IPS-20b (cell line): Measurements from ENCODE around the gene PLCD3.
"Not testable (repeated sequence)": the region's sequence is repeated elsewhere in the genome, so short reads cannot be mapped to it uniquely, and the experiment has no call there.

Experiments used
- H3K27ac ChIP-seq: one replicate; pipeline ENCODE4 v1.5.1; 2013; ENCODE audit warnings: low read length
- H3K27me3 ChIP-seq: 2 replicates; pipeline ENCODE4 v1.6.1; 2013; ENCODE audit warnings: mild to moderate bottlenecking, low read length, inconsistent platforms; ENCODE audit not compliant: insufficient read depth
- H3K36me3 ChIP-seq: 2 replicates; pipeline ENCODE4 v1.6.1; 2013; ENCODE audit warnings: low read depth, mild to moderate bottlenecking, inconsistent platforms, low read length, moderate library complexity; ENCODE audit not compliant: insufficient read depth
- H3K4me1 ChIP-seq: 2 replicates; pipeline ENCODE4 v1.6.1; 2013; ENCODE audit warnings: mild to moderate bottlenecking, control low read depth, inconsistent platforms, low read length, moderate library complexity; ENCODE audit not compliant: insufficient read depth
- H3K4me3 ChIP-seq: 2 replicates; pipeline ENCODE4 v1.5.1; 2013; ENCODE audit warnings: mild to moderate bottlenecking, low read length, inconsistent platforms
- H3K9ac ChIP-seq: 2 replicates; pipeline ENCODE4 v1.6.1; 2013; ENCODE audit warnings: low read depth, mild to moderate bottlenecking, inconsistent platforms, low read length, moderate library complexity
- H3K9me3 ChIP-seq: 2 replicates; pipeline ENCODE4 v1.6.1; 2013; ENCODE audit warnings: mild to moderate bottlenecking, low read depth, low read length, inconsistent platforms; ENCODE audit not compliant: insufficient read depth

PLCD3 gene

DNA sequence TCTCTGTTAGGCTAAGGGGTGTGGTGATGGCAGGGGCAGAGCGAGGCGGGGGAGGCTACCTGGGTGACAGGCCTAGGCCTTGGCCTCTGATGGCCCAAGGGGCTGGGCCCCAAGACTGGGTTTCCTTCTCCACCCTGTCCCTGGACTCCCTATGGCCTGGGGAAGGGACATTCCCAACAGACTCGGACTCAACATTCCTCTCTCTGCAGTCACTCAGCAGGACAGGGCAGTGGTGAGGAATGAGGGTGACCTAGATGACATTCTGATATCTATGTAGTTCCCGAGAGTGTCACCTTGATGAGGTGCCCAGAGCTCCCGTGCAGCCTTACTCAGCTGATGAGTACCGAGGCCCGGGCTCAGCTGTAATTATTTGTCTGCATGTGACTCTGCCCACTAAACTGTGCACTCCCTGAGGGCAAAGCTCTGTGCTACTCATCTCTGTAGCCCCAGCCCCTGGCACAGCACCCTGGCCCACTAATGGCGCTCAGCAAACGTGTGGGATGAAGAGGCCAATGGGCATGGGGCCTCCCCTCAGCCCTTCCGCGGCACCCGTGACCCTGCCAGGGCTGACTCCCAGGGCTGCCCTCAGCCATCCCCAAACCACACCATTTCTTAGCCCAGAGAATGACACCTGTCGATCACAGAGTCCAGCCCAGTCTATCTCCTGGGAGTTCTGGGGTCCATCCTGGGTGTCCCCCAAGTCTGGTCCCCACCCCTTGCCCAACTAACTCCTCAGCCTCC lies 2.2 kb downstream of the PLCD3 start:
- no peaks in the 10 kb centered on the region for H3K36me3 ChIP-seq
- no peak overlapping the region for H3K4me3 ChIP-seq
- H3K4me1 ChIP-seq: no peaks in the 10 kb centered on the region
- H3K9ac ChIP-seq: no peak overlapping the region
- no peaks in the 10 kb centered on the region for H3K9me3 ChIP-seq
- peaks cover 6% of the 10 kb centered on the region; the same call in 1 of the 2 replicates for H3K27me3 ChIP-seq
- no peak overlapping the region for H3K27ac ChIP-seq

DNA sequence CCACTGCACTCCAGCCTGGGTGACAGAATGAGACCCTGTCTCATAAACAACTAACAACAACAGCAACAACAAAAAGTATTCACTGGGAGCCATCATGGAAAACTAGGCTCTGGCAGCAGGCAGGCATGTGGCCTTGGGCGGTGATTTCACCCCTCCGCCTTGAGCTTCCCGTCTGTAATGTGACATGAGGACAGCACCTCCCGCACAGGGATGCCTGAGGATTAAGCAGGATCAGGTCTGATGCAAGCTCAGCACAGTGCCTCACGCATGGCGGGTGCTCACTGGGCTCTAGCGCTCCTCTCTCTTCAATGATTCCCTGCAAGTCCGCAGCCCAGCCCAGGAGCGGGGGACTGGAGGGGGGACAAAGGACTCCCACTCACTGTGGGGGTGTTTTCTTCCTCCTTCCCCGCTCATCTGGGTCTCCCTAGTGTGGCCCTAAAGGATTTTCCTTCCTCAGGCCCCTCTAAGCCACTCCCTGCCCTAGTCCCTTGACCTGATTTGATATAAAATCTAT lies 2.8 kb downstream of the PLCD3 start:
- Histone ChIP-seq H3K27me3 (peaks cover 6% of the 10 kb centered on the region; the same call in 1 of the 2 replicates), H3K36me3 (no peaks in the 10 kb centered on the region), H3K9ac (no peak overlapping the region), H3K27ac (no peak overlapping the region), H3K9me3 (no peaks in the 10 kb centered on the region), H3K4me1 (no peaks in the 10 kb centered on the region), H3K4me3 (no peak overlapping the region)

DNA sequence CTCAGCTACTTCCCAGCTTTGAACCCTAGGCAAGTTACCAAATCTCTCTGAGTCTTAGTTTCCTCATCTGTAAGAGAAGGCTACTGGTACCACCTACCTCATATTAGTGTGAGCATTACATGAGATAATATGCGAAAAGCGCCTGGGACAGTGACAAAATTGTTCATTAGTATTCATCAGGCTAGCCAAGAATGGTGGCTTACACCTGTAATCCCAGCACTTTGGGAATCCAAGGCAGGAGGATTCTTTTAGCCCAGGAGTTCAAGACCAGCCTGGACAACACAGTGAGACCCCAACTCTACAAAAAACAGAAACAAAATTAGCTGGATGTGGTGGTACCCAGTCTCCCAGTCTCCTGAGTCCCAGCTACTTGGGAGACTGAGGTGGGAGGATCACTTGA lies 3.3 kb downstream of the PLCD3 start:
- no peaks in the 10 kb centered on the region for H3K9me3 ChIP-seq
- no peak overlapping the region for H3K4me3 ChIP-seq
- H3K36me3 ChIP-seq: no peaks in the 10 kb centered on the region
- H3K4me1 ChIP-seq: no peaks in the 10 kb centered on the region
- peaks cover 6% of the 10 kb centered on the region; the same call in 1 of the 2 replicates for H3K27me3 ChIP-seq
- no peak overlapping the region for H3K9ac ChIP-seq
- no peak overlapping the region for H3K27ac ChIP-seq

DNA sequence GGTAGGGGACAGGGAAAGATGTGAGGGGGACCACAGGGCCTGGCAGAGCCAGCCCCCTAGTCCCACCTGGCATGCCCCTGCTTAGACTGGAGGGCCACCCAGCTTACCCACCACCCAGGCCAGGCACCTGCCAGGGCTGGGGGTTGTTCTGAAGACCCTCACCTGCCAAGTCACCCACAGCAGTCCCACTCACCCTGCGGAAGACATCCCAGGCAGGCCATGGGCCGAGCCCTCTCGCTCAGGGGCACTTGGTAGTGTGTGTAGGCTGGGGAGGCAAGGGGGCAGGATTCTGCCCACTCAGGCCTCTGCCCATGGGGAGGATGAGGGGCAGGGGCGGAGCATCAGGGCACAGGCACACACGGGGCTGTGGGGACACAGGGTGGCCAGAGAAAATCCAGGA lies 4.0 kb downstream of the PLCD3 start:
- Histone ChIP-seq H3K27me3 (peaks cover 6% of the 10 kb centered on the region; the same call in 1 of the 2 replicates), H3K4me3 (no peak overlapping the region), H3K9me3 (no peaks in the 10 kb centered on the region), H3K4me1 (no peaks in the 10 kb centered on the region), H3K36me3 (no peaks in the 10 kb centered on the region), H3K9ac (no peak overlapping the region), H3K27ac (no peak overlapping the region)

DNA sequence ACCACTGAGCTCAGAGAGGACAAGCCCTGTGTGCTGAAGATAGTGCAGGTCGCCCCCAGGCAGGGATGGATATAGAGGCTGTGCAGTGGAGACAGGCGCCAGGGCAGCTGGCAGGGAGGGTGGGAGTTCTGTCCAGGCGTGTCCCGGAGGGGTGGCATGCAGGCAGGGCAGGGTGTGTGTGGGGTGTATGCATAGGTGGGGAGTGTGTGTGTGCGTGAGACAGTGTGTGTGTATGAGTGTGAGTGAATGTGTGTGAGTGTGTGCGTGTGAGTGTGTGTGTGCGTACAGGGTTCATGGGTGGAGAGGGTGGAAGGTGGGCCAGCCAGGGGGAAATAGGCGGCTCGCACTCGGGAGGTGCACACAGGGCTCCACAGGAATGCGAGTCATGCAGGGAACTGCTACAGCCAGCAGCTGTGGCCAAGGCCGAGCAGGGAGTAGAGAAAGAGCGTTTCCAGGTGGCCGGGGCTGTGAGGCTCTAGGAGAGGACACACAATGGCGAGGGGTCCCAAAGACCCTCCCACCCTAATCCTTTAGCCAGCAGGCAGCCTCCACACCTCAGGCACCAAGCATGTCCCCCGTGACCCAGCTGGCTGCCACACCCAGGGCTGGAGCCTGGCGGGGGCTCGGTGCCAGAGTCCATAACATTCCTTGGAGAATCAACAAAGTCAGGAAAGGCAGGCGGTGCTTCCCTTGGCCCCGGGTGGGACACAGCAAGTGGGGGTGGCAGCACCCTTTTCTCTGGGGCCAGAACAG lies 4.6 kb downstream of the PLCD3 start:
- Histone ChIP-seq H3K9ac (no peak overlapping the region), H3K4me3 (no peak overlapping the region), H3K9me3 (no peaks in the 10 kb centered on the region), H3K27me3 (peaks cover 6% of the 10 kb centered on the region; the same call in 1 of the 2 replicates), H3K27ac (no peak overlapping the region), H3K4me1 (no peaks in the 10 kb centered on the region), H3K36me3 (no peaks in the 10 kb centered on the region)

DNA sequence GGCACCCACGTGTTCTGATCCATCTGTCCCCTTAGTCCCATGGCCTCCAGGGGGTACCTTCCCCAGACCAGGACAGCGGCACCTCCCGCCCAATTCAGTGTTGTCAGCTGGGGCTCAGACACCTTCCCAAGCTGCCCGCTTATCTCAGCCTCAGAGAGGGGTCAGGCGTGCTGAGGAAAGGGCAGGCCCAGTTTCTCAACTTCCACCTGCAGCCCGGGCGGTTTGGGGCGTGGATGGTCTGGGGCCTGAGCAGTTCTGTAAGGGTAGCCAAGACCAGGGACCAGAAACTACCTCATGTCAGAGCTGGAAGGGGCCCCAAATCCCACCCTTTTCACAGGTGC lies 5.1 kb downstream of the PLCD3 start:
- H3K9me3 ChIP-seq: no peaks in the 10 kb centered on the region

DNA sequence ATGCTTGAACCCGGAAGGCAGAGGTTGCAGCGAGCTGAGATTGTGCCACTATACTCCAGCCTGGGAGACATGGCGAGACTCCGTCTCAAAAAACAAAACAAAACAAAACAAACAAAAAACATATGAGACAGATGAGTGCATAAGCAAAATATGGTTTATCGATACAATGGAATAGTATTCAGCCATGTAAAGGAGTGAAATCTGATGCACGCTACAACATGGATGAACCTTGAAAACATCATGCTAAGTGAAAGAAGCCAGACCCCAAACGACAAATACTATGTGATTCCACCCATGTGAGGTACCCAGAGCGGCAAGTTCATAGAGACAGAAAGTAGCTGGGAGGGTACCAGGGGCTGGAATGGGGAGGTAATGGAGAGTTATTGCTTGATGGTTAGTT lies 6.8 kb downstream of the PLCD3 start:
- Histone ChIP-seq H3K9me3 (no peaks in the 10 kb centered on the region), H3K9ac (no peak overlapping the region), H3K27ac (no peak overlapping the region), H3K4me1 (no peaks in the 10 kb centered on the region), H3K36me3 (no peaks in the 10 kb centered on the region), H3K27me3 (no peaks in the 10 kb centered on the region), H3K4me3 (no peak overlapping the region)

More for the DNA sequence above, 5.1 kb downstream of the PLCD3 start:
- H3K27ac ChIP-seq: no peak overlapping the region
- H3K4me1 ChIP-seq: no peaks in the 10 kb centered on the region
- H3K36me3 ChIP-seq: no peaks in the 10 kb centered on the region
- H3K4me3 ChIP-seq: no peak overlapping the region
- peaks cover 6% of the 10 kb centered on the region; the same call in 1 of the 2 replicates for H3K27me3 ChIP-seq
- no peak overlapping the region for H3K9ac ChIP-seq

DNA sequence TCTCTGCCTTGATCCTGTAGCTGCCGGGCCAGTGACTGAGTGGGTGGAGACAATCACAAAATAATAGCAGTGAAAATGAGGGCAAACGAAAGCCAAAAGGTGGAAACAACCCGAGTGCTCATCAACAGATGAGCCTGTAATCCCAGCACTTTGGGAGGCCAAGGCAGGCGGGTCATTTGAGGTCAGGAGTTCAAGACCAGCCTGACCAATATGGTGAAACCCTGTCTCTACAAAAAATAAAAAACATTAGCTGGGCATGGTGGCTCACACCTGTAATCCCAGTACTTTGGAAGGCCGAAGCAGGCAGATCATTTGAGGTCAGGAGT lies 7.6 kb downstream of the PLCD3 start:
- not testable (repeated sequence) for H3K4me1 ChIP-seq, H3K4me3 ChIP-seq, H3K27ac ChIP-seq, H3K27me3 ChIP-seq, H3K9me3 ChIP-seq, H3K9ac ChIP-seq, H3K36me3 ChIP-seq

DNA sequence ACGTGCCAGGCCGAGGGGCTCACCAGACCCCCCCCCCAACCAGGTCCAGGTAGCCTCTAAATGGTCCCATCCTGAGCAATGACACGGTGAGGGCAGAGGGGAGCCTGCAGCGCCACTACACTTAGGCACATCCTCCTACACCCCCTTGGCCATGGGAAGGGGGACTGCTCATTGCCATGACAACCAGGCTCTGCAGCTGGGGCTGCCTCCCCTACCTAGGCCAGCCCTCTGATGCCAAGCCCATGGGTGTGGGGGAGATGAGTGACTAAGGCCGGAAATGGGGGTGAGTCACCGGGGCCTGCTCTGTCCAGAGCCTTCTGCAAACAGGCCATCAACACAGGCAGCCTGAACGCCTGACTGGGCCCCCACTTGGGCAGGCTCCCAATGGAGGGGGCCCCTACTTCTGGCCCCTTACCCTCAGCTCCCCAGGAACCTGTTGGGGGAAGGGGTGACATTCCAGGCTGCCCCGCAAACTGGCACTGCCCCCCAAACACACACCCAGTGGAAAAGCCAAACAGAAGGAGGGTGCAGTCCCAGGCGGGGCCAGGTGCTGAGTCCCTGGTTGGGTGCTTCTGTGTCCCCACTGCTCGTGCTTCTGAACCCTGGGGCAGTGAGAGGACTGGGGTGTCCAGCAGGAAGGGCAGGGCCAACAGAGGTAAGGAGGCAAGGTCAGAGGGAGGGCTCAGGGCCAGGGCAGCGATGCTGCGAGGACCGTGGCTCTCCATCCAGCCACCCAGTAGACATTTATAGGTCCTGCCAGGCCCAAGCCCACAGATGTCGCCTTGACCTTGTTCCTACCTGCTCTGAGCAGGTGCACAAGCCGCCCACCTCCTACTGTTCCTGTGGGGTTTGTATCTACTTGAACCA lies 8.2 kb downstream of the PLCD3 start:
- Histone ChIP-seq H3K4me3 (no peak overlapping the region), H3K36me3 (no peaks in the 10 kb centered on the region), H3K9me3 (no peaks in the 10 kb centered on the region), H3K4me1 (no peaks in the 10 kb centered on the region), H3K27me3 (no peaks in the 10 kb centered on the region), H3K9ac (no peak overlapping the region), H3K27ac (no peak overlapping the region)

DNA sequence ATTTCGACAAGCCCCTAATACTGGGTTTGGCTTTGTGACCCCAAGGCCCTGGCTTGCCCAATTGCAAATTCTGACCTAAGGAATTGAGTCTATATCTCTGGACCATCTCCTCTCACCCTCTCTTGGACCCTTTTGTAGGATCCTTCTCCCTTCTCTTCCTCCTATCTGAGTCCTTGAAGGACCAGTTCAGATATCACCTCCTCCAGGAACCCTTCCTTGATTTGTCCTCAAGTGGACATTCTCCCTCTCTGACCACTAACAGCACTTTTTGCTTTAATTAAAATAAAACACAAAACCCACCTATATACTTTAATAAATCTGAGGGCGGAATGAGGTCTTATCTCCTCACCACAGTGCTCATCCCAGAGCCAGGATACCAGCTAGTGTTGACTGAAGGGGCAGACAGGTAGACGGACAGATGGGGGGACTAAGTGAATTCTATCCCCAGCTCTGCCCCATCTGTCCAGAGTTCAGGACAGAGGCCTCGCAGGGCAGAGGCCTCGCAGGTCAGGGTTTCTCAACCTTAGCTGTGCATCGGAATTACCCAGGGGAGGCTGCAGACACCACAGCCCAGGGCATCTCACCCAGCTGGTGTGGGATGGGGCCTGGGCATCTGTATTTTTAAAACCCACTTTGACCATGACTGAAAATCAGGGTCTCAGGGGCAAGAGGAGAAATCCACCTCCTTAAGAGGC lies 9.1 kb downstream of the PLCD3 start:
- H3K27ac ChIP-seq: no peak overlapping the region
- no peak overlapping the region for H3K9ac ChIP-seq
- no peaks in the 10 kb centered on the region for H3K4me1 ChIP-seq
- H3K9me3 ChIP-seq: no peaks in the 10 kb centered on the region
- H3K36me3 ChIP-seq: no peaks in the 10 kb centered on the region
- H3K27me3 ChIP-seq: no peaks in the 10 kb centered on the region
- no peak overlapping the region for H3K4me3 ChIP-seq

DNA sequence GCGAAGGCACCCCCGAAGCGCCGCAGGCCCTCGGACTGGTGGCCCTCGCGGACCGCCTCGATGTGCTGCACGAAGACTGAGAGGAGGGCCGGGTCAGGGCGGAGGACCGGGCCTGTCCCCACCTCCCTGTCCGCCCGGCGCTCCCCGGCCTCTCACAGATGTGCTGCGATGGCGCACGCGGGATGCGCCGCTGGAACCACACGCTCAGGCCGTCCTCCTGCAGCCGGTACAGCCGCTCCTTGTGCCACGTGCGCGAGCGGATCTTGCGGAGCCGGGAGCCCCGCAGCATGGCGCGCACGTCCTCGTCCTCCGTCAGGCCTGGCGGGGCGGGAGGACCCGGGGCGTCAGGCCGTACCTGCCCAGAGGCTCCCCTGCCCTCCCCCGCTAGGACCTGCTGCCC lies 11.3 kb downstream of the PLCD3 start:
- no peak overlapping the region for H3K4me3 ChIP-seq
- no peak overlapping the region for H3K9ac ChIP-seq
- no peaks in the 10 kb centered on the region for H3K36me3 ChIP-seq
- no peaks in the 10 kb centered on the region for H3K9me3 ChIP-seq
- H3K4me1 ChIP-seq: no peaks in the 10 kb centered on the region
- no peaks in the 10 kb centered on the region for H3K27me3 ChIP-seq
- H3K27ac ChIP-seq: no peak overlapping the region
